K562 (cell line): Measurements from ENCODE around the gene CPNE6. TPM values are rescaled to one million over a fixed set of nuclear protein-coding genes. Genes with fewer than 3 reads are reported as not detected.
A peak's percentile ranks its signal among the peaks of the same experiment; 100 is the strongest.

ENCODE experiments used
- ATAC-seq: fragments of 200-7000 bp; cut with Tn5 transposase; 3 replicates; pipeline ENCODE4 v1.9.1; 2020; ENCODE audit warnings: moderate library complexity
- BruUV-seq: library from RNA; stranded (reverse); fragments of 400-500 nt; replicated peaks from 2 replicates; lab custom pipeline; 2021; lab: Mats Ljungman, UMichigan
- CTCF ChIA-PET: fragments of 300-600 bp; formaldehyde crosslinking; extraction: SDS; loops from one replicate; lab custom pipeline; 2021; ENCODE audit warnings: low intra/inter-chr PET ratio; lab: Yijun Ruan, JAX
- POLR2A ChIA-PET: fragments of 300-600, 350-650 bp; sonication (Branson Sonifier 250); formaldehyde crosslinking; extraction: SDS; loops from one replicate; lab custom pipeline; 2021; ENCODE audit warnings: antibody characterized with exemption, inconsistent platforms; lab: Yijun Ruan, JAX
- DNase-seq, 4 experiments: peaks; one replicate each; pipeline versions ENCODE4 v3.0.0 to v3.0.0-alpha.2; 2011 to 2018; ENCODE audit warnings: low spot score in 3 of 4, mixed read lengths in 3 of 4; ENCODE audit errors: extremely low read depth in 1 of 4
- FAIRE-seq: peaks from 2 replicates; lab custom pipeline; 2011; peaks lifted over from hg19 to GRCh38; lab: Jason Lieb, UNC
- H2AFZ ChIP-seq: 2 replicates; pipeline ENCODE4 v1.6.0; 2011; ENCODE audit warnings: low read depth, low read length, control low read depth, inconsistent platforms
- H3K27ac ChIP-seq: fragments of 200-600 bp; 3 replicates; pipeline ENCODE4 v1.8.0; 2011; ENCODE audit warnings: low read depth, mild to moderate bottlenecking, control low read depth, inconsistent platforms, low read length, moderate library complexity, mixed read lengths; ENCODE audit errors: extremely low read depth
- H3K27me3 ChIP-seq, 2 experiments: fragments of 300-600 bp in 1 of 2; 2 replicates in 1 of 2; 3 replicates in 1 of 2; pipeline versions ENCODE4 v1.6.0 to v1.8.0; 2011; ENCODE audit warnings: inconsistent platforms in 2 of 2, low read length in 2 of 2, mild to moderate bottlenecking in 1 of 2, mixed read lengths in 1 of 2, moderate library complexity in 1 of 2; ENCODE audit not compliant: control insufficient read depth in 2 of 2, insufficient read depth in 2 of 2
- H3K36me3 ChIP-seq: fragments of 300-600 bp; 3 replicates; pipeline ENCODE4 v1.8.0; 2011; ENCODE audit warnings: mild to moderate bottlenecking, low read length, inconsistent platforms; ENCODE audit not compliant: control insufficient read depth, insufficient read depth
- H3K4me1 ChIP-seq, 2 experiments: fragments of 200-600 bp in 1 of 2; replicated peaks in 1 of 2; 2 replicates in 1 of 2; 3 replicates in 1 of 2; pipeline versions ENCODE4 v1.5.1 to v1.8.0; 2011; ENCODE audit warnings: inconsistent platforms in 2 of 2, low read length in 2 of 2, mild to moderate bottlenecking in 1 of 2, mixed read lengths in 1 of 2, moderate library complexity in 1 of 2; ENCODE audit not compliant: control insufficient read depth in 2 of 2, insufficient read depth in 2 of 2
- H3K4me2 ChIP-seq: 2 replicates; pipeline ENCODE4 v1.6.1; 2011; ENCODE audit warnings: low read length, control low read depth, inconsistent platforms, mixed read lengths; ENCODE audit not compliant: insufficient read depth
- H3K4me3 ChIP-seq: fragments of 200-600 bp; sonication (generic), shearing (Covaris generic); 2 replicates; pipeline ENCODE4 v1.5.1; 2016; ENCODE audit warnings: control low read depth, inconsistent platforms
- H3K79me2 ChIP-seq: fragments of 200-600 bp; 3 replicates; pipeline ENCODE4 v1.8.0; 2011; ENCODE audit warnings: low read length, inconsistent platforms; ENCODE audit not compliant: control insufficient read depth, insufficient read depth
- H3K9ac ChIP-seq, 2 experiments: 2 replicates each; pipeline versions ENCODE4 v1.6.0 to v1.6.1; 2011; ENCODE audit warnings: low read depth in 2 of 2, low read length in 2 of 2, control low read depth in 1 of 2, inconsistent platforms in 1 of 2, mild to moderate bottlenecking in 1 of 2, mixed read lengths in 1 of 2; ENCODE audit not compliant: insufficient read depth in 1 of 2
- H3K9me1 ChIP-seq: one replicate; pipeline ENCODE4 v1.6.0; 2011; ENCODE audit warnings: inconsistent platforms, mild to moderate bottlenecking, low read length, moderate library complexity; ENCODE audit not compliant: control insufficient read depth, insufficient read depth
- H3K9me3 ChIP-seq: replicated peaks from 2 replicates; pipeline ENCODE4 v1.5.1; 2011; ENCODE audit warnings: low read depth, low read length, inconsistent platforms; ENCODE audit not compliant: control insufficient read depth, insufficient read depth
- H4K20me1 ChIP-seq: replicated peaks from 2 replicates; pipeline ENCODE4 v1.6.1; 2011; ENCODE audit warnings: low read length, inconsistent platforms, mixed read lengths; ENCODE audit not compliant: control insufficient read depth, insufficient read depth
- BRCA1 ChIP-seq, 2 experiments: fragments of 450-650 bp in 1 of 2; sonication (generic) in 1 of 2; formaldehyde crosslinking in 1 of 2; IDR thresholded peaks; 2 replicates each; pipeline versions ENCODE4 v1.5.0 to v1.6.1; 2017 to 2020; ENCODE audit warnings: mild to moderate bottlenecking in 1 of 2, missing genetic modification reagents in 1 of 2
- ETV1 ChIP-seq: fragments of 450-650 bp; conservative IDR thresholded peaks from 2 replicates; pipeline ENCODE4 v1.6.1; 2016; ENCODE audit warnings: missing genetic modification characterization, control low read depth, low read depth, missing compliant biosample characterization
- HDGF ChIP-seq: fragments of 450-650 bp; IDR thresholded peaks from 2 replicates; pipeline ENCODE4 v1.6.1; 2016
- SMARCA4 ChIP-seq: fragments of 450-650 bp; IDR thresholded peaks from 2 replicates; pipeline ENCODE4 v1.6.1; 2016
- WGBS: fragments of 100-300 bp; shearing (Covaris generic); methylation state at CpG from one replicate; pipeline ENCODE4 v1.1.6; 2016; ENCODE audit warnings: low coverage, mixed read lengths; ENCODE audit not compliant: insufficient coverage; ENCODE audit errors: missing lambda C conversion rate; 5-methylcytosine and 5-hydroxymethylcytosine counted together
- in situ Hi-C: fragments of 300-500 bp; cut with MboI; formaldehyde crosslinking; loops from 4 replicates; pipeline ENCODE4 v1.15.0; 2018; ENCODE audit warnings: inconsistent platforms, mixed read lengths
- intact Hi-C: fragments of 100-400 bp; cut with micrococcal nuclease; formaldehyde crosslinking; loops from 2 replicates; pipeline ENCODE4 v1.14.2; 2022
- polyA plus RNA-seq, 8 experiments: library from polyadenylated mRNA; depleted of rRNA in 4 of 8; stranded (reverse) in 5 of 8; unstranded in 3 of 8; fragments of >200 nt; fragmentation: Nextera tagmentation in 2 of 8; fragmentation: Illumina TruSeq in 1 of 8; extraction: Ambion mirVana in 2 of 8; extraction: Trizol in 1 of 8; gene quantifications; 2 replicates each; pipeline versions ENCODE4 v1.2.1 to v1.2.3, GENCODE V29; 2011 to 2014; ENCODE audit warnings: inconsistent platforms in 1 of 8, missing spikeins in 1 of 8
- total RNA-seq, 7 experiments: library from RNA; depleted of rRNA in 6 of 7; stranded (reverse); fragments of >200 nt in 6 of 7; fragmentation: Illumina TruSeq in 2 of 7; extraction: Trizol in 2 of 7; gene quantifications; 2 replicates each; pipeline versions ENCODE4 v1.2.1 to v1.2.3, GENCODE V29; 2011 to 2021; ENCODE audit warnings: low replicate concordance in 1 of 7
- TF ChIP-seq, protein P1 (sequence below), 2 experiments: fragments of 450-650 bp; IDR thresholded peaks; 2 replicates each; pipeline ENCODE4 v1.6.1; 2016; ENCODE audit warnings: mild to moderate bottlenecking in 2 of 2, borderline replicate concordance in 1 of 2, low read depth in 1 of 2, moderate library complexity in 1 of 2
- TF ChIP-seq, protein P2 (sequence below): fragments of 250-450 bp; sonication (Bioruptor Pico); IDR thresholded peaks from 2 replicates; pipeline ENCODE4 v1.5.0; 2021; ENCODE audit warnings: mild to moderate bottlenecking, borderline replicate concordance
- TF ChIP-seq, protein P3 (sequence below): fragments of 250-450 bp; sonication (Bioruptor Pico); IDR thresholded peaks from 2 replicates; pipeline ENCODE4 v1.8.0; 2022; ENCODE audit warnings: inconsistent platforms, mild to moderate bottlenecking, moderate library complexity, borderline replicate concordance

CPNE6 gene
- total and polyA plus RNA-seq, 9 of the 15 experiments (the other 6 are each of a cell fraction or from before 2014, with no cell fraction given), result not detected

DNA sequence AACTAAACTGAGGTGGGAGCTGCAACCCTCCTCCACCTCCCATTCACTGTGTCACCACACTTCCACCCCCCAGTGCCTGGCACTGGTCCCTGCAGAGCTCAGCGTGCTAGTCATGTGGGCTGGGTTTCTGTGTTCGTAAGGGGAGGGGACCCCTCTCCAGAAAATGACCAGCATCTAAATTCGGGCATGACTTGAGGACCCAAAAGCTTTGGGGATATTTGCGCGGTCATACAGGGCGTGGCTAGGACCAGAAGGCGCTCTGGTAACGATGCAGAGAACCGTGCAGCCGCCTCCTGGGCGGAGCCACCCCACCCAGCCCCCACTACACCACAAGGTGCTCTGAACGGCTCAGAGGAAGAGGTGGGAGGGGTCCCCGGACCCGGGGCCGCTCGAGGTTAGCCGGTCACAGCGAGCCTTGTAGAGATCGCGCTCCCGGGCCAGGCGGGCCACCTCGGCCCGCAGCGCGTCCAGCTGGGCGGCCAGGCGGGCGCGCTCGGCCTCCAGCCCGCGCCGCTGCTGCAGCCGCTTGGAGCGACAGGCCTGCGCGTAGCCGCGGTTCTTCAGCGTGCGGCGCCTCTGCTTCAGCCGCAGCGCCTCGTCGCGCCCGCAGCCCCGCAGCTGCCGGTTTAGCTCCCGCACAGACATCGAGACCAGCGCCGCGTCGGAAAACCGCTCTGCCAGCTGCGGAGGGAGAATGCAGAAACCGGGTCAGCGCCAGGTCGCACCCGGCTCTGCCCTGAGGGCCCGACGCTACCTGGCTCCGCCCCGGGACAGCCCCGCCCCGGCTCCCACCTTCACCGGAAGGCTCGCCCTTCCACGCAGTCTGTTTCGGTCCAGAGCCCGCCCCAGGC is 9.8 kb downstream of the CPNE6 start:
- no peaks in the 10 kb centered on the region for H3K9me1 ChIP-seq
- DNase-seq (peak; percentile 79 to 86 (median 84)), FAIRE-seq (peak; percentile 87), ATAC-seq (peak; percentile 94)
- ChIA-PET CTCF (interaction anchor here (0.7 kb wide), 1 partner anchor 23 kb away, joined by 5 read pairs; no protein-coding TSS in a partner anchor), POLR2A (interaction anchor here (0.7 to 5.5 kb wide), 10 partner anchors 9 to 190 kb away, joined by 3 to 40 read pairs (median 4); partner anchors contain the start of genes CPNE6, DCAF11, EMC9 and IRF9)
- peak overlapping the region; percentile 77 for H3K27ac ChIP-seq
- intact Hi-C loops (no loop called here), in situ Hi-C loops (no loop called here)
- H3K79me2 ChIP-seq, result no peaks in the 10 kb centered on the region
- BruUV-seq, result no TSS peak
- peak overlapping the region; percentile 69 for H3K4me2 ChIP-seq
- peak overlapping the region; percentile 53 for H3K4me3 ChIP-seq
- no peaks in the 10 kb centered on the region for H3K27me3 ChIP-seq
- 0% methylated on average over 23 of the region's 74 CpGs for WGBS
- peak overlapping the region; percentile 55 to 90 for H3K9ac ChIP-seq
- H3K9me3 ChIP-seq, result no peaks in the 10 kb centered on the region
- H3K4me1 ChIP-seq, result peaks cover 18 to 34% of the 10 kb centered on the region in 2 experiments
- H3K36me3 ChIP-seq, result no peaks in the 10 kb centered on the region
- H2AFZ ChIP-seq, result peak overlapping the region; percentile 81
- no peaks in the 10 kb centered on the region for H4K20me1 ChIP-seq
- no peak for TF ChIP-seq SMARCA4
- TF ChIP-seq, protein P1, sequence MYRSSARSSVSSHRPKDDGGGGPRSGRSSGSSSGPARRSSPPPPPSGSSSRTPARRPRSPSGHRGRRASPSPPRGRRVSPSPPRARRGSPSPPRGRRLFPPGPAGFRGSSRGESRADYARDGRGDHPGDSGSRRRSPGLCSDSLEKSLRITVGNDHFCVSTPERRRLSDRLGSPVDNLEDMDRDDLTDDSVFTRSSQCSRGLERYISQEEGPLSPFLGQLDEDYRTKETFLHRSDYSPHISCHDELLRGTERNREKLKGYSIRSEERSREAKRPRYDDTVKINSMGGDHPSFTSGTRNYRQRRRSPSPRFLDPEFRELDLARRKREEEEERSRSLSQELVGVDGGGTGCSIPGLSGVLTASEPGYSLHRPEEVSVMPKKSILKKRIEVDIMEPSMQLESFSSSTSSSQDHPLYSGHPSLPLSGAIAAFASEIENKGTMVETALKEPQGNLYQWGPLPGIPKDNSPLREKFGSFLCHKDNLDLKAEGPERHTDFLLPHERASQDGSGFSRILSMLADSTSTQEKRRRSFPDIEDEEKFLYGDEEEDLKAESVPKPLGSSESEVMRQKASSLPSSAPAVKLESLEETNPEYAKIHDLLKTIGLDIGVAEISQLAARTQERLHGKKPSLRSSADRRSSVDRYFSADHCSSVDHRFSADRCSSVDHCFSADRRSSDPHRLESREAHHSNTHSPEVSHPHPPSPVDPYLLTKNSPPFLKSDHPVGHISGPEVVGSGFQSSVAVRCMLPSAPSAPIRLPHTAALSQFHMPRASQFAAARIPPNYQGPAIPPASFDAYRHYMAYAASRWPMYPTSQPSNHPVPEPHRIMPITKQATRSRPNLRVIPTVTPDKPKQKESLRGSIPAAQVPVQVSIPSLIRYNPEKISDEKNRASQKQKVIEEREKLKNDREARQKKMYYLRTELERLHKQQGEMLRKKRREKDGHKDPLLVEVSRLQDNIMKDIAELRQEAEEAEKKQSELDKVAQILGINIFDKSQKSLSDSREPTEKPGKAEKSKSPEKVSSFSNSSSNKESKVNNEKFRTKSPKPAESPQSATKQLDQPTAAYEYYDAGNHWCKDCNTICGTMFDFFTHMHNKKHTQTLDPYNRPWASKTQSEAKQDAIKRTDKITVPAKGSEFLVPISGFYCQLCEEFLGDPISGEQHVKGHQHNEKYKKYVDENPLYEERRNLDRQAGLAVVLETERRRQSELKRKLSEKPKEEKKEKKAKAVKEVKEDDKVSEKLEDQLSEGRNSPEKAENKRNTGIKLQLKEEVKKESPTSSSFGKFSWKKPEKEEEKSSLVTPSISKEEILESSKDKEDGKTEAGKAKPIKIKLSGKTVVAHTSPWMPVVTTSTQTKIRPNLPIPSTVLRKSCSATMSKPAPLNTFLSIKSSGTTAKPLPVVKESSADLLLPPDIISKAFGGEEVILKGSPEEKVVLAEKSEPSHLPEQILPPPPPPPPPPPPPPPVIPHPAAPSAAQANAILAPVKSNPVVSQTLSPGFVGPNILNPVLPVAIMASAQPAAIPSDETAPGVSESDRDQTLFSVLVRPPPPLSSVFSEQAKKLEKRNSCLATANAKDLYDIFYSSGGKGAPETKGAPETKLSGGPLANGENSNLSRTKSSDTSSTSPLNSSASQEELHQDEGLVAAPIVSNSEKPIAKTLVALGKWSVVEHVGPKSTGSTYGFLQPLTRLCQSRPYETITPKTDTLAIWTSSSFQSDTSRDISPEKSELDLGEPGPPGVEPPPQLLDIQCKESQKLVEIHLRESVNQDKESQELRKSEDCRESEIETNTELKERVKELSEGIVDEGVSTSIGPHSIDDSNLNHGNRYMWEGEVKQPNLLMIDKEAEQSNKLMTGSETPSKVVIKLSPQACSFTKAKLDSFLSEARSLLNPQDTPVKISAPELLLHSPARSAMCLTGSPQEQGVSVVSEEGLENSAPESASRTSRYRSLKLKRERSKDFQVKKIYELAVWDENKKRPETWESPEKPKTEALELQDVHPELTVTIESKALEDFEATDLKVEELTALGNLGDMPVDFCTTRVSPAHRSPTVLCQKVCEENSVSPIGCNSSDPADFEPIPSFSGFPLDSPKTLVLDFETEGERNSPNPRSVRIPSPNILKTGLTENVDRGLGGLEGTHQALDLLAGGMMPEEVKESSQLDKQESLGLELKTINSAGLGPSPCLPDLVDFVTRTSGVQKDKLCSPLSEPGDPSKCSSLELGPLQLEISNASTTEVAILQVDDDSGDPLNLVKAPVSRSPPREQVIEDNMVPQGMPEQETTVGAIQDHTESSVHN (IDR thresholded peaks at IDR 0.05; ENCODE audit: borderline replicate concordance in 1 of 2, low read depth in 1 of 2), result no peak
- TF ChIP-seq, protein P2, sequence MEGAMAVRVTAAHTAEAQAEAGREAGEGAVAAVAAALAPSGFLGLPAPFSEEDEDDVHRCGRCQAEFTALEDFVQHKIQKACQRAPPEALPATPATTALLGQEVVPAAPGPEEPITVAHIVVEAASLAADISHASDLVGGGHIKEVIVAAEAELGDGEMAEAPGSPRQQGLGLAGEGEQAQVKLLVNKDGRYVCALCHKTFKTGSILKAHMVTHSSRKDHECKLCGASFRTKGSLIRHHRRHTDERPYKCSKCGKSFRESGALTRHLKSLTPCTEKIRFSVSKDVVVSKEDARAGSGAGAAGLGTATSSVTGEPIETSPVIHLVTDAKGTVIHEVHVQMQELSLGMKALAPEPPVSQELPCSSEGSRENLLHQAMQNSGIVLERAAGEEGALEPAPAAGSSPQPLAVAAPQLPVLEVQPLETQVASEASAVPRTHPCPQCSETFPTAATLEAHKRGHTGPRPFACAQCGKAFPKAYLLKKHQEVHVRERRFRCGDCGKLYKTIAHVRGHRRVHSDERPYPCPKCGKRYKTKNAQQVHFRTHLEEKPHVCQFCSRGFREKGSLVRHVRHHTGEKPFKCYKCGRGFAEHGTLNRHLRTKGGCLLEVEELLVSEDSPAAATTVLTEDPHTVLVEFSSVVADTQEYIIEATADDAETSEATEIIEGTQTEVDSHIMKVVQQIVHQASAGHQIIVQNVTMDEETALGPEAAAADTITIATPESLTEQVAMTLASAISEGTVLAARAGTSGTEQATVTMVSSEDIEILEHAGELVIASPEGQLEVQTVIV (CRISPR knock-in tag), result no peak
- TF ChIP-seq ETV1 (tag), result no peak
- TF ChIP-seq HDGF, result no peak
- TF ChIP-seq BRCA1 (IDR thresholded peaks at IDR 0.05), result no peak
- no peak for TF ChIP-seq BRCA1 (CRISPR knock-in tag; IDR thresholded peaks at IDR 0.05)
- TF ChIP-seq, protein P3, sequence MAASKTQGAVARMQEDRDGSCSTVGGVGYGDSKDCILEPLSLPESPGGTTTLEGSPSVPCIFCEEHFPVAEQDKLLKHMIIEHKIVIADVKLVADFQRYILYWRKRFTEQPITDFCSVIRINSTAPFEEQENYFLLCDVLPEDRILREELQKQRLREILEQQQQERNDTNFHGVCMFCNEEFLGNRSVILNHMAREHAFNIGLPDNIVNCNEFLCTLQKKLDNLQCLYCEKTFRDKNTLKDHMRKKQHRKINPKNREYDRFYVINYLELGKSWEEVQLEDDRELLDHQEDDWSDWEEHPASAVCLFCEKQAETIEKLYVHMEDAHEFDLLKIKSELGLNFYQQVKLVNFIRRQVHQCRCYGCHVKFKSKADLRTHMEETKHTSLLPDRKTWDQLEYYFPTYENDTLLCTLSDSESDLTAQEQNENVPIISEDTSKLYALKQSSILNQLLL, result no peak
